ENCODE measurements around the gene ADARB2.

DNA sequence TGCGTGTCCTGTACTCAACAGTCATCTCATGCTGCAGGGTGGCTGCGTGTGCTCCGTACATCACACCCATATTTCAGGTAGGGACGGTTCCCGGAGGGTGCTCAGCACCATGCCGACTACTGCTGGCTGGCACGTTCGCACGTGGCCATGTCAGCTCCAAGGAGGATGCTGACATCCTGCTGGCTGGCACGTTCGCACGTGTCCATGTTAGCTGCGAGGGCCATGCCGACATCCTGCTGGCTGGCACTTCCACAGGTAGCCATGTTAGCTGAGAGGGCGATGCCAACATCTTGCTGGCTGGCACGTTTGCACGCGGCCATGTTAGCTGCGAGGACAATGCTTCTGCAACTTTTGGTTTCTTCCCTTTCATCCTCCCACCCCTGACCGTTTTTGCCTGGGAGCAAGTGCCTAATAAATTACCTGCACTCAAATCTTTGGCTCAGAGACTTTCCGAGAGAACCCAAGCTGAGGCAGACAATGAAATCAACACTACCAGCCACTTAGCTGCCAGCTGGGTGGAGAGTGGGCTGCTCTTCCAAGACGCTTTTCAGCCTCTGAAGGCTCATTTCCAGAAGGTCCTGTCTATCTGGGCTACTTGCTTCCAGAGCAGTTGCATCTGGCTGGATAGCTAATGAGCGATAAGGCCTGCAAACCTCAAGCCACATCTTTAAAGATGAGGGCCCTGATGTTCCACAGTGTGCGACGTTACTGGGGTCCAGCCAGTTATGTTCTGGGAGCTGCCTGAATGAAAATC, 576.6 kb downstream of the ADARB2 start:
- TF ChIP-seq POLR2AphosphoS5 (IDR thresholded peaks at IDR 0.05; ENCODE audit: low read depth) (no peak), EZH2phosphoT487 (IDR thresholded peaks at IDR 0.05; ENCODE audit: unreplicated experiment) (no peak), EZH2 (IDR thresholded peaks at IDR 0.05; ENCODE audit: low read depth, unreplicated experiment) (no peak), JUNB (IDR thresholded peaks at IDR 0.05; ENCODE audit: unreplicated experiment) (no peak), STAT1 (IDR thresholded peaks at IDR 0.05; ENCODE audit: unreplicated experiment) (no peak), ZNF114 (CRISPR knock-in tag; IDR thresholded peaks at IDR 0.05) (no peak)
- TF ChIP-seq, protein P1, sequence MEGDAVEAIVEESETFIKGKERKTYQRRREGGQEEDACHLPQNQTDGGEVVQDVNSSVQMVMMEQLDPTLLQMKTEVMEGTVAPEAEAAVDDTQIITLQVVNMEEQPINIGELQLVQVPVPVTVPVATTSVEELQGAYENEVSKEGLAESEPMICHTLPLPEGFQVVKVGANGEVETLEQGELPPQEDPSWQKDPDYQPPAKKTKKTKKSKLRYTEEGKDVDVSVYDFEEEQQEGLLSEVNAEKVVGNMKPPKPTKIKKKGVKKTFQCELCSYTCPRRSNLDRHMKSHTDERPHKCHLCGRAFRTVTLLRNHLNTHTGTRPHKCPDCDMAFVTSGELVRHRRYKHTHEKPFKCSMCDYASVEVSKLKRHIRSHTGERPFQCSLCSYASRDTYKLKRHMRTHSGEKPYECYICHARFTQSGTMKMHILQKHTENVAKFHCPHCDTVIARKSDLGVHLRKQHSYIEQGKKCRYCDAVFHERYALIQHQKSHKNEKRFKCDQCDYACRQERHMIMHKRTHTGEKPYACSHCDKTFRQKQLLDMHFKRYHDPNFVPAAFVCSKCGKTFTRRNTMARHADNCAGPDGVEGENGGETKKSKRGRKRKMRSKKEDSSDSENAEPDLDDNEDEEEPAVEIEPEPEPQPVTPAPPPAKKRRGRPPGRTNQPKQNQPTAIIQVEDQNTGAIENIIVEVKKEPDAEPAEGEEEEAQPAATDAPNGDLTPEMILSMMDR (conservative IDR thresholded peaks at IDR 0.05; ENCODE audit: low read depth in 2 of 2), result no peak
- TF ChIP-seq, protein P2, sequence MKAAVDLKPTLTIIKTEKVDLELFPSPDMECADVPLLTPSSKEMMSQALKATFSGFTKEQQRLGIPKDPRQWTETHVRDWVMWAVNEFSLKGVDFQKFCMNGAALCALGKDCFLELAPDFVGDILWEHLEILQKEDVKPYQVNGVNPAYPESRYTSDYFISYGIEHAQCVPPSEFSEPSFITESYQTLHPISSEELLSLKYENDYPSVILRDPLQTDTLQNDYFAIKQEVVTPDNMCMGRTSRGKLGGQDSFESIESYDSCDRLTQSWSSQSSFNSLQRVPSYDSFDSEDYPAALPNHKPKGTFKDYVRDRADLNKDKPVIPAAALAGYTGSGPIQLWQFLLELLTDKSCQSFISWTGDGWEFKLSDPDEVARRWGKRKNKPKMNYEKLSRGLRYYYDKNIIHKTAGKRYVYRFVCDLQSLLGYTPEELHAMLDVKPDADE (IDR thresholded peaks at IDR 0.05), result no peak
- TF ChIP-seq, protein P3, sequence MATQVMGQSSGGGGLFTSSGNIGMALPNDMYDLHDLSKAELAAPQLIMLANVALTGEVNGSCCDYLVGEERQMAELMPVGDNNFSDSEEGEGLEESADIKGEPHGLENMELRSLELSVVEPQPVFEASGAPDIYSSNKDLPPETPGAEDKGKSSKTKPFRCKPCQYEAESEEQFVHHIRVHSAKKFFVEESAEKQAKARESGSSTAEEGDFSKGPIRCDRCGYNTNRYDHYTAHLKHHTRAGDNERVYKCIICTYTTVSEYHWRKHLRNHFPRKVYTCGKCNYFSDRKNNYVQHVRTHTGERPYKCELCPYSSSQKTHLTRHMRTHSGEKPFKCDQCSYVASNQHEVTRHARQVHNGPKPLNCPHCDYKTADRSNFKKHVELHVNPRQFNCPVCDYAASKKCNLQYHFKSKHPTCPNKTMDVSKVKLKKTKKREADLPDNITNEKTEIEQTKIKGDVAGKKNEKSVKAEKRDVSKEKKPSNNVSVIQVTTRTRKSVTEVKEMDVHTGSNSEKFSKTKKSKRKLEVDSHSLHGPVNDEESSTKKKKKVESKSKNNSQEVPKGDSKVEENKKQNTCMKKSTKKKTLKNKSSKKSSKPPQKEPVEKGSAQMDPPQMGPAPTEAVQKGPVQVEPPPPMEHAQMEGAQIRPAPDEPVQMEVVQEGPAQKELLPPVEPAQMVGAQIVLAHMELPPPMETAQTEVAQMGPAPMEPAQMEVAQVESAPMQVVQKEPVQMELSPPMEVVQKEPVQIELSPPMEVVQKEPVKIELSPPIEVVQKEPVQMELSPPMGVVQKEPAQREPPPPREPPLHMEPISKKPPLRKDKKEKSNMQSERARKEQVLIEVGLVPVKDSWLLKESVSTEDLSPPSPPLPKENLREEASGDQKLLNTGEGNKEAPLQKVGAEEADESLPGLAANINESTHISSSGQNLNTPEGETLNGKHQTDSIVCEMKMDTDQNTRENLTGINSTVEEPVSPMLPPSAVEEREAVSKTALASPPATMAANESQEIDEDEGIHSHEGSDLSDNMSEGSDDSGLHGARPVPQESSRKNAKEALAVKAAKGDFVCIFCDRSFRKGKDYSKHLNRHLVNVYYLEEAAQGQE (IDR thresholded peaks at IDR 0.05; ENCODE audit: unreplicated experiment), result no peak
